ENCODE data around the gene KLF15. TPM values are rescaled to one million over a fixed set of nuclear protein-coding genes. Genes with fewer than 3 reads are reported as not detected.

The KLF15 gene
- total RNA-seq, 1 experiment from 2014 or later, result 32.1 TPM

DNA sequence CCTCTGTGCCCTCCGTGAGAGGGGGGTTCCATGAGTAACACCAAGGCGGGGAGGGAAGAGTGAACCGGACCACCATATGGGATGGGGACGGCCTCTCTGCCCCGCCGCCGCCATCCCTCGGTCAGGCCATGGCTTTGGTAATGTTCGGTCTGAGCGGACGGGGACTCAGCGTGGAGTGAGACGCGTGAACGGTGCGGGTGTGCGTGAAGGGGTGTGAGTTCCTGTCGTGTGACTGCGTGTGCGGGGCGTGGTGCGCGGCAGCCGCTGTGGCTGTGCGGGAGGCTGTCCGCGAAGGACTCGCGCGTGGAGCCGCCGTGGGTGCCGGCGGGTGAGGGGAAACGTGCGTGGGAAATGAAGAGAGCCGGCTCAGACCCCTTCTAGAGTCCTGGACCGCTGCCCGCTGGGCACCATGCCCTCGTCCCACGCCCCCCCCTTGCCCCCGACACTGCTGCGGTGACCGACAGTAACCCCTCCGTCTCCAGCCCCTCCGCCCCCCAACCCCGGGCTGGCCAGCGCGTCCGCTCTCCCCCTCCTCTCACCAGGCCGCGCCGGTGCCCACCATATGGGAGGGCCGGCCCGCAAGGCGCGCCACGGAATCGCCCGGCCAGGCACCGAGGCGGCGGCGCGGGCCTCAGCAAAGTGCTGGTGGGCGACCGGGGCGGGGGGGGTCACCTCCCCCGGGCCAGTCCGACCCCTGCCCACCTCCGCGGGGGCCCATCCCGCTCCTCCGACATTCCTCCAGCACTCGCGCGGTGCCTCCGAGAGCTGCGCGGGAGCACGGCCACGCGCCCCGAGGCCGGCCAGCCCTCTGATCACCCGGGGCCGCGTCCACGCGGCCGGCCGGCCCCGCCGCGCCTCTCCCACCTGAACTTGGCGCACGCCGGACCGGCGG lies 589 bp downstream of the KLF15 start:
- H3K4me1 ChIP-seq (ENCODE audit: insufficient read depth, low read length, poor library complexity, severe bottlenecking), result peaks cover 28% of the 10 kb centered on the region
- intact Hi-C loops (cut with micrococcal nuclease; ENCODE audit: unreplicated experiment), result loop anchor here (5.0 kb wide), 2 partner anchors 64 to 116 kb away; no protein-coding TSS in a partner anchor
- no peak for DNase-seq (ENCODE audit: low spot score)
- peak overlapping the region; percentile 83 for H3K27ac ChIP-seq (ENCODE audit: low read depth, low read length, poor library complexity, severe bottlenecking)
- H3K4me3 ChIP-seq (ENCODE audit: low read depth, low read length, poor library complexity, severe bottlenecking), result peak overlapping the region; percentile 77
- no peaks in the 10 kb centered on the region for H3K9me3 ChIP-seq (ENCODE audit: low read depth, low read length, poor library complexity, severe bottlenecking)
- no peaks in the 10 kb centered on the region for H3K27me3 ChIP-seq (replicated peaks; ENCODE audit: insufficient read depth, low read depth, low read length, poor library complexity)
- ChIA-PET POLR2A (ENCODE audit: low non-redundant PET) (no interaction called here), CTCF (no interaction called here)
- peaks cover 19% of the 10 kb centered on the region for H3K36me3 ChIP-seq (ENCODE audit: insufficient read depth, low read length, poor library complexity, severe bottlenecking)
- no peak for TF ChIP-seq EZH2 (IDR thresholded peaks at IDR 0.05; ENCODE audit: borderline replicate concordance, low read depth, low read length, poor library complexity, severe bottlenecking)
- TF ChIP-seq, protein P1, sequence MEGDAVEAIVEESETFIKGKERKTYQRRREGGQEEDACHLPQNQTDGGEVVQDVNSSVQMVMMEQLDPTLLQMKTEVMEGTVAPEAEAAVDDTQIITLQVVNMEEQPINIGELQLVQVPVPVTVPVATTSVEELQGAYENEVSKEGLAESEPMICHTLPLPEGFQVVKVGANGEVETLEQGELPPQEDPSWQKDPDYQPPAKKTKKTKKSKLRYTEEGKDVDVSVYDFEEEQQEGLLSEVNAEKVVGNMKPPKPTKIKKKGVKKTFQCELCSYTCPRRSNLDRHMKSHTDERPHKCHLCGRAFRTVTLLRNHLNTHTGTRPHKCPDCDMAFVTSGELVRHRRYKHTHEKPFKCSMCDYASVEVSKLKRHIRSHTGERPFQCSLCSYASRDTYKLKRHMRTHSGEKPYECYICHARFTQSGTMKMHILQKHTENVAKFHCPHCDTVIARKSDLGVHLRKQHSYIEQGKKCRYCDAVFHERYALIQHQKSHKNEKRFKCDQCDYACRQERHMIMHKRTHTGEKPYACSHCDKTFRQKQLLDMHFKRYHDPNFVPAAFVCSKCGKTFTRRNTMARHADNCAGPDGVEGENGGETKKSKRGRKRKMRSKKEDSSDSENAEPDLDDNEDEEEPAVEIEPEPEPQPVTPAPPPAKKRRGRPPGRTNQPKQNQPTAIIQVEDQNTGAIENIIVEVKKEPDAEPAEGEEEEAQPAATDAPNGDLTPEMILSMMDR (conservative IDR thresholded peaks at IDR 0.05; ENCODE audit: low read depth, low read length), result no peak
- BruUV-seq (replicated peaks), result no TSS peak

DNA sequence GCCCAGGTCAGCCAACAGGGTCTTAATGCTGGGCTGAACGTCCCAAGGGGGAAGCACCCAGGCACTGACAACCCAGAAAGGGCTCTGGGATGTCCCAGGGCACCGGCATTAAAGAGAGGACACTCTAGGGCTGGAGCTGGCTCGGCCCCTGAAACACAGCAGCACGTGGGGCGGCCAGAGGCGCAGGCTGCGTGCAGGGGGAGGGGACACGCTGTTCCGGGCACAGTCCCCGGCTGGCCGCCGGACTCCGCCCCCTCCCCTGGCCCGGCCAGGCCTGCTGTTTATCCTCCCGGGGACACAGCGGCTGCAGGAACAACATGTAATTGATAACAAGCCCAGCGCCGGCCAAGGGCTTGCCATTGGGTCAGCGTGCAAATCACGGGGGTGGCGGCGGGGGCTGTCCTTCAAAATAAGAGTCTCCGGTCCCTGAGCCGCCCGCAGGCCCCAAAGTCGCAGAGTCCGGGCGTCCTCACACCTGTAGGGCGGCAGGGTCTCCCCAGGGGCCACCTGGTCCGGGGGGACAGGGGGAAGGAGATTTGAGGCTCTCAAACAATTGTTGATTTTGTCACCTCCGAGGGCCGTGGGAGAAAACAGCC lies 1.3 kb downstream of the KLF15 start:
- intact Hi-C loops (cut with micrococcal nuclease; ENCODE audit: unreplicated experiment), result loop anchor here (5.0 kb wide), 2 partner anchors 64 to 116 kb away; no protein-coding TSS in a partner anchor
- Histone ChIP-seq H3K4me3 (ENCODE audit: low read depth, low read length, poor library complexity, severe bottlenecking) (peak overlapping the region; percentile 77), H3K27me3 (replicated peaks; ENCODE audit: insufficient read depth, low read depth, low read length, poor library complexity) (no peaks in the 10 kb centered on the region), H3K9me3 (ENCODE audit: low read depth, low read length, poor library complexity, severe bottlenecking) (no peaks in the 10 kb centered on the region), H3K36me3 (ENCODE audit: insufficient read depth, low read length, poor library complexity, severe bottlenecking) (peaks cover 25% of the 10 kb centered on the region), H3K27ac (ENCODE audit: low read depth, low read length, poor library complexity, severe bottlenecking) (peak overlapping the region; percentile 83), H3K4me1 (ENCODE audit: insufficient read depth, low read length, poor library complexity, severe bottlenecking) (peaks cover 28% of the 10 kb centered on the region)
- peak; percentile 29 for DNase-seq (ENCODE audit: low spot score)
- POLR2A ChIA-PET (ENCODE audit: low non-redundant PET), result no interaction called here
- BruUV-seq (replicated peaks), result no TSS peak
- CTCF ChIA-PET, result no interaction called here
- TF ChIP-seq, protein P1 (conservative IDR thresholded peaks at IDR 0.05; ENCODE audit: low read depth, low read length), result no peak
- TF ChIP-seq EZH2 (IDR thresholded peaks at IDR 0.05; ENCODE audit: borderline replicate concordance, low read depth, low read length, poor library complexity, severe bottlenecking), result no peak

DNA sequence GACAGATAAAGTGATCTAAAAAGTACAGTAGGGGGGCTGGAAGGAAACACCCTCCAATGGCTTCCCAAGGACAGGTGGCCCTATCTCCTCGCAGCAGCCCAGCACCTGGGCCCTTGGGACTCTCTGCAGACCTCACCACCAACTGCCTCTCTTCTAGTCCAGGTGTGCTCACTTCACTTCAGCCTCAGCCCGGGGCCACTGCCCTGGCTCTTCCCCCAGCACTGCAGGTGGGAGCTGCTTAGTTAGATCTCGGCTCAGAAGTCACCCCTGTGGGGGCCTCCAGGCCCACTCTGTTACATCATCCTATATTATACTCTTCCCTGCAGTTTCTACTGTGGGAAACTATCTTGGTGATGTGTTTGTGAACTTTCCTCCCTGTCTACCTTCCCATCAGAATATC lies 2.0 kb downstream of the KLF15 start:
- Histone ChIP-seq H3K27ac (ENCODE audit: low read depth, low read length, poor library complexity, severe bottlenecking) (peak overlapping the region; percentile 83), H3K27me3 (replicated peaks; ENCODE audit: insufficient read depth, low read depth, low read length, poor library complexity) (no peaks in the 10 kb centered on the region), H3K9me3 (ENCODE audit: low read depth, low read length, poor library complexity, severe bottlenecking) (no peaks in the 10 kb centered on the region), H3K4me1 (ENCODE audit: insufficient read depth, low read length, poor library complexity, severe bottlenecking) (peaks cover 28% of the 10 kb centered on the region), H3K36me3 (ENCODE audit: insufficient read depth, low read length, poor library complexity, severe bottlenecking) (peaks cover 30% of the 10 kb centered on the region), H3K4me3 (ENCODE audit: low read depth, low read length, poor library complexity, severe bottlenecking) (peak overlapping the region; percentile 77)
- BruUV-seq (replicated peaks), result TSS peak; percentile 33
- DNase-seq (ENCODE audit: low spot score), result no peak
- ChIA-PET CTCF (no interaction called here), POLR2A (ENCODE audit: low non-redundant PET) (interaction anchor here (0.7 kb wide), 1 partner anchor 65 kb away, joined by 8 read pairs; no protein-coding TSS in a partner anchor)
- intact Hi-C loops (cut with micrococcal nuclease; ENCODE audit: unreplicated experiment), result loop anchor here (5.0 kb wide), 2 partner anchors 63 to 117 kb away; no protein-coding TSS in a partner anchor
- TF ChIP-seq EZH2 (IDR thresholded peaks at IDR 0.05; ENCODE audit: borderline replicate concordance, low read depth, low read length, poor library complexity, severe bottlenecking), result no peak
- TF ChIP-seq, protein P1 (conservative IDR thresholded peaks at IDR 0.05; ENCODE audit: low read depth, low read length), result no peak

Data from A673 (cell line).